Adrenal gland (tissue), 12 donors: ENCODE results near the gene PLCE1. TPM values are rescaled to one million over a fixed set of nuclear protein-coding genes. Genes with fewer than 3 reads are reported as not detected.

ENCODE experiments used
- DNase-seq, 7 donors: peaks; one replicate each; pipeline ENCODE4 v3.0.0-alpha.2; 2019 to 2020
- H3K27ac ChIP-seq, 5 donors: fragments of 200-600 bp; sonication (generic) in 4 of 5; 1 replicate in 3 of 5; 2 replicates in 2 of 5; pipeline versions ENCODE4 v1.5.1 to v1.8.0; 2016 to 2020; ENCODE audit warnings: mild to moderate bottlenecking in 1 of 5
- H3K27me3 ChIP-seq: fragments of 200-600 bp; 2 replicates; pipeline ENCODE4 v1.8.0; 2021
- H3K36me3 ChIP-seq, 2 donors: fragments of 200-600 bp; replicated peaks in 1 of 2; 1 replicate in 1 of 2; 2 replicates in 1 of 2; pipeline versions ENCODE4 v1.5.1 to v1.8.0; 2018 to 2022
- H3K4me1 ChIP-seq, 2 donors: fragments of 200-600 bp; replicated peaks in 1 of 2; 1 replicate in 1 of 2; 2 replicates in 1 of 2; pipeline versions ENCODE4 v1.5.1 to v1.8.0; 2018 to 2021
- H3K4me3 ChIP-seq, 4 donors: fragments of 200-600 bp; sonication (generic) in 3 of 4; one replicate each; pipeline ENCODE4 v1.5.1; 2016 to 2018
- H3K9me3 ChIP-seq, 3 donors: fragments of 200-600 bp; sonication (generic) in 1 of 3; replicated peaks in 1 of 3; 1 replicate in 2 of 3; 2 replicates in 1 of 3; pipeline versions ENCODE4 v1.5.1 to v1.8.0; 2016 to 2021
- POLR2A ChIP-seq, 2 donors: fragments of 450-650 bp; IDR thresholded peaks; one replicate each; pipeline ENCODE4 v1.6.1; 2017; ENCODE audit warnings: antibody characterized with exemption in 2 of 2, mild to moderate bottlenecking in 2 of 2, moderate library complexity in 1 of 2
- WGBS, 4 donors: extraction: QIAGEN DNeasy Blood & Tissue Kit in 2 of 4; methylation state at CpG; one replicate each; pipeline versions ENCODE4 v1.1.5 to v1.1.7; 2013 to 2017; 5-methylcytosine and 5-hydroxymethylcytosine counted together
- intact Hi-C, 2 donors: fragments of 100-400 bp; cut with DNase I; formaldehyde crosslinking; loops; one replicate each; pipeline versions ENCODE4 v1.14.1 to v1.15.0; 2022 to 2023
- polyA plus RNA-seq, 3 donors: library from polyadenylated mRNA; stranded (reverse); fragments of 200-250 nt in 2 of 3; fragments of 350-450 nt in 1 of 3; fragmentation: Illumina TruSeq in 1 of 3; extraction: RNeasy Lipid Tissue Mini Kit (QIAGEN cat#74804) in 1 of 3; gene quantifications; one replicate each; pipeline ENCODE4 v1.2.3, GENCODE V29; 2013 to 2014
- total RNA-seq, 9 donors: library from RNA; depleted of rRNA in 4 of 9; stranded (reverse); fragments of >200 nt in 4 of 9; fragments of 120-200 nt in 1 of 9; fragmentation: NEBNext Ultra II Directional in 1 of 9; extraction: Animal tissue kit (Norgen Biotek cat#: 25700) in 1 of 9; gene quantifications; one replicate each; pipeline versions ENCODE4 v1.1.0 to v1.2.4, GENCODE V29; 2013 to 2023
- TF ChIP-seq, protein P1 (sequence below), 6 experiments: fragments of 450-650 bp in 4 of 6; fragments of 200-600 bp in 2 of 6; sonication (generic) in 1 of 6; IDR thresholded peaks; 1 replicate in 5 of 6; 2 replicates in 1 of 6; pipeline versions ENCODE4 v1.5.1 to v1.8.0; 2016 to 2021; ENCODE audit warnings: antibody characterized with exemption in 6 of 6, mild to moderate bottlenecking in 2 of 6, moderate library complexity in 1 of 6
- donor health status: healthy with polysubstance abuse.
- donor health status: Bipolar disorder and iron deficiency.
- donor health status: DM: yes; HTN: yes; CAD: no.
- donor health status: DM: no; HTN: no; CAD: no.
- donor health status: DM: no; HTN: no; CAD: no.
- donor health status: DM: yes; HTN: yes; CAD: no.

Gene PLCE1
- total and polyA plus RNA-seq, 12 donors: 0.94 to 4.8 (median 2.0) TPM

DNA sequence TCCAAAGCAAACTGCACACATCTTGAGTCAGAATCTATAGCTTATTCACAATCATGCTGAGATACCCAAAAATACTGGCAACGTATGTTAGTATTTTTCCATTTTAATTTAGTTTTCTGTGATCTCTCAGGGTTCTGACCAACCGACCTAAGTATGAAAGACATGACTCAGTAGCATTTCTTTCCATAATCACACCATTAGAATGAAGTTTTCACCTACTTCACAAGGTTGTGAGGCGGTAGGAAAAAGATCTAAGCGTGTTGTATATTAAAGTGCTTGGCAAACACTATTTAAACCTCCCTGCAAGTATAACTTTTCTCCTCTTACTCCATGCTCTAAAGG lies 49.1 kb downstream of the PLCE1 start:
- no peak for DNase-seq
- Histone ChIP-seq H3K4me3 (no peak overlapping the region), H3K36me3 (no peaks in the 10 kb centered on the region), H3K27ac (no peak overlapping the region), H3K9me3 (no peaks in the 10 kb centered on the region), H3K4me1 (no peaks in the 10 kb centered on the region), H3K27me3 (no peaks in the 10 kb centered on the region)
- intact Hi-C loops: loop anchor here in 1 of 2 donors (5.0 kb wide), 1 partner anchor 171 kb away; no protein-coding TSS in a partner anchor
- TF ChIP-seq POLR2A (IDR thresholded peaks at IDR 0.05): no peak
- TF ChIP-seq, protein P1, sequence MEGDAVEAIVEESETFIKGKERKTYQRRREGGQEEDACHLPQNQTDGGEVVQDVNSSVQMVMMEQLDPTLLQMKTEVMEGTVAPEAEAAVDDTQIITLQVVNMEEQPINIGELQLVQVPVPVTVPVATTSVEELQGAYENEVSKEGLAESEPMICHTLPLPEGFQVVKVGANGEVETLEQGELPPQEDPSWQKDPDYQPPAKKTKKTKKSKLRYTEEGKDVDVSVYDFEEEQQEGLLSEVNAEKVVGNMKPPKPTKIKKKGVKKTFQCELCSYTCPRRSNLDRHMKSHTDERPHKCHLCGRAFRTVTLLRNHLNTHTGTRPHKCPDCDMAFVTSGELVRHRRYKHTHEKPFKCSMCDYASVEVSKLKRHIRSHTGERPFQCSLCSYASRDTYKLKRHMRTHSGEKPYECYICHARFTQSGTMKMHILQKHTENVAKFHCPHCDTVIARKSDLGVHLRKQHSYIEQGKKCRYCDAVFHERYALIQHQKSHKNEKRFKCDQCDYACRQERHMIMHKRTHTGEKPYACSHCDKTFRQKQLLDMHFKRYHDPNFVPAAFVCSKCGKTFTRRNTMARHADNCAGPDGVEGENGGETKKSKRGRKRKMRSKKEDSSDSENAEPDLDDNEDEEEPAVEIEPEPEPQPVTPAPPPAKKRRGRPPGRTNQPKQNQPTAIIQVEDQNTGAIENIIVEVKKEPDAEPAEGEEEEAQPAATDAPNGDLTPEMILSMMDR (IDR thresholded peaks at IDR 0.05): no peak
- 75 to 81% (median 76%) methylated on average over 4 of the region's 4 CpGs for WGBS, 4 donors

Other genes starting within 250 kb of the PLCE1 start
- 1 to 10 TPM in 2 of 9 donors, under 1 TPM in 3, not detected in 4; 0.38 to 1.5 (median 0.81) TPM for gene LGI1, start 236.0 kb upstream of the PLCE1 start, total RNA-seq
- gene LGI1, start 236.0 kb upstream of the PLCE1 start, polyA plus RNA-seq: 1 to 10 TPM; 1.4 to 5.9 (median 5.0) TPM
- gene SLC35G1, start 100.0 kb upstream of the PLCE1 start, total RNA-seq: 10 to 100 TPM in 1 of 9 donors, 1 to 10 TPM in 8; 1.1 to 11.2 (median 3.0) TPM
- gene SLC35G1, start 100.0 kb upstream of the PLCE1 start, polyA plus RNA-seq: 1 to 10 TPM; 1.8 to 6.9 (median 2.7) TPM